Stimulated activated CD4-positive, alpha-beta T cell treated with anti-CD3 and anti-CD28 coated beads, Interleukin-1b, Interleukin-23, amount 100 ng/mL, for 4 hours (primary cell): ENCODE data around the gene ARNT2.

Source experiments
- DNase-seq, 2 donors: peaks; one replicate each; pipeline ENCODE4 v3.0.0-alpha.2; 2020; ENCODE audit warnings: low read depth in 2 of 2

ARNT2 gene

GRCh38 chr15:80442728-80443403 lies 38.7 kb downstream of the ARNT2 start:
- no peak for DNase-seq

GRCh38 chr15:80444680-80445251 lies 40.6 kb downstream of the ARNT2 start:
- no peak for DNase-seq

GRCh38 chr15:80445300-80446041 lies 41.3 kb downstream of the ARNT2 start:
- no peak for DNase-seq

GRCh38 chr15:80447077-80447476 lies 42.9 kb downstream of the ARNT2 start:
- no peak for DNase-seq

- DNase-seq, result no peak
Observed at GRCh38 chr15:80449825-80450224, 45.6 kb downstream of the ARNT2 start.

GRCh38 chr15:80450811-80451321 lies 46.7 kb downstream of the ARNT2 start:
- DNase-seq, result no peak

GRCh38 chr15:80452166-80452565 lies 48.0 kb downstream of the ARNT2 start:
- DNase-seq, result no peak

GRCh38 chr15:80455051-80455648 lies 51.0 kb downstream of the ARNT2 start:
- no peak for DNase-seq

GRCh38 chr15:80455668-80456442 lies 51.7 kb downstream of the ARNT2 start:
- DNase-seq, result peak; percentile 12 to 50

GRCh38 chr15:80456517-80457492 lies 52.6 kb downstream of the ARNT2 start:
- no peak for DNase-seq

- DNase-seq, result no peak
Observed at GRCh38 chr15:80457896-80458295, 53.7 kb downstream of the ARNT2 start.

GRCh38 chr15:80458580-80458979 lies 54.4 kb downstream of the ARNT2 start:
- DNase-seq, result no peak

GRCh38 chr15:80459380-80459779 lies 55.2 kb downstream of the ARNT2 start:
- no peak for DNase-seq

GRCh38 chr15:80459818-80460217 lies 55.6 kb downstream of the ARNT2 start:
- DNase-seq, result no peak

- no peak for DNase-seq
Observed at GRCh38 chr15:80461356-80462095, 57.3 kb downstream of the ARNT2 start.

- no peak for DNase-seq
Observed at GRCh38 chr15:80462111-80462510, 57.9 kb downstream of the ARNT2 start.

- DNase-seq, result no peak
Observed at GRCh38 chr15:80462836-80463512, 58.8 kb downstream of the ARNT2 start.

GRCh38 chr15:80464951-80465625 lies 60.9 kb downstream of the ARNT2 start:
- no peak for DNase-seq

GRCh38 chr15:80465626-80466005 lies 61.4 kb downstream of the ARNT2 start:
- no peak for DNase-seq
